GM18505 (cell line): Measurements from ENCODE around the gene CAP2.
"Not testable (repeated sequence)": the region's sequence is repeated elsewhere in the genome, so short reads cannot be mapped to it uniquely, and the experiment has no call there.

Experiments used
- ATAC-seq: cut with Tn5 transposase; IDR thresholded peaks from one replicate; pipeline ENCODE4 v1.9.1; 2021; ENCODE audit not compliant: unreplicated experiment
- POLR2A ChIP-seq: IDR thresholded peaks from 4 replicates; pipeline ENCODE4 v1.6.1; 2011; ENCODE audit warnings: borderline replicate concordance; ENCODE audit not compliant: insufficient read depth, insufficient read length; ENCODE audit errors: extremely low read depth

CAP2 gene

DNA sequence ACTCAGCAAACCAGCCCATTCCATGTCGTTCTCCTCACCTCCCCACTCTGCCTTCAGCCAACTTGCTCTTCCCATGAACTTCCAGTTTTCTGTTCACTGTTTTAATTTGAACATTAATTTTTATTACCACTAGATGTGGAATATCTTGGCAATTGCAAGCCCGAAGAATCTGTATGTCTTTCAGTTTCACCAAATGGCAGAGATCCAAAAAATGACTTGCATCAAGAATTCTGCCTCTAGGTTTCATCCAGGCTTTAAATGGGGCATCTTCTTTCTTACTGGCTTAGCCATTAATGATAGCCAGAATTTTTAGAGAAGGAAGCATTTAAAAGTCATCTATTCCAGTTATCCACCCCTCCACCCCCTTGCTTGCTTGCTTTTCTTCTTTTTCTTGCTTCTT, 39.0 kb downstream of the CAP2 start:
- no peak for TF ChIP-seq POLR2A
- ATAC-seq = no peak

DNA sequence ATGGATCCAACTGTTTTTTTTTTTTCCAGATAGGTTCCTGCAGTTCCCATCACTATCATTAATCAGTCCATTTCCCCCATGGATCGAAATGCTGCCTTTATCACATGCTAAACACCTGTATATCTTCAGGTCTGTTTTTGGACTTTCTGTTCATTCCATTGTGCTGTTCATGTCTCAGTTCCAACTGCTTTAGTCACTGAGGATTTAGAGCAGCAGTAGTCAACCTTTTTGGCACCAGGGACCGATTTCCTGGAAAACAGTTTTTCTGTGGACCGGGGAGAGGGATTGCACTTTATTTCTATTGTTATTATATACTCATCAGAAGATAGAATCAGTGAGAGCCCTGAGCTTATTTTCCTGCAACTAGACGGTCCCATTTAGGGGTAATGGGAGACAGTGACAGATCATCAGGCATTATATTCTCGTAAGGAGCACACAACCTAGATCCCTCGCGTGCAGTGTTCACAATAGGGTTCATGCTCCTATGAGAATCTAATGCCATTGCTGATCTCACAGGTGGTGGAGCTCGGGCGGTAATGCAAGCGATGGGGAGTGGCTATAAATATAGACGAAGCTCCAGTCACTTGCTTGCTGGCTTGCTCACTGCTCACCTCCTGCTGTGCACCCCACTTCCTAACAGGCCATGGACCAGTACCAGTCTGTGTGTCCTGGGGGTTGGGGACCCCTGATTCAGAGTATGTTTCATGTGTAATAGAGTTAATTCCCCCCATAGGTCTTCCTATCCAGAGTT, 46.0 kb downstream of the CAP2 start:
- ATAC-seq = no peak

GRCh38 chr6:17440811-17441210, 47.4 kb downstream of the CAP2 start:
- not testable (repeated sequence) for ATAC-seq

More for the DNA sequence above, 46.0 kb downstream of the CAP2 start:
- TF ChIP-seq POLR2A = no peak

DNA sequence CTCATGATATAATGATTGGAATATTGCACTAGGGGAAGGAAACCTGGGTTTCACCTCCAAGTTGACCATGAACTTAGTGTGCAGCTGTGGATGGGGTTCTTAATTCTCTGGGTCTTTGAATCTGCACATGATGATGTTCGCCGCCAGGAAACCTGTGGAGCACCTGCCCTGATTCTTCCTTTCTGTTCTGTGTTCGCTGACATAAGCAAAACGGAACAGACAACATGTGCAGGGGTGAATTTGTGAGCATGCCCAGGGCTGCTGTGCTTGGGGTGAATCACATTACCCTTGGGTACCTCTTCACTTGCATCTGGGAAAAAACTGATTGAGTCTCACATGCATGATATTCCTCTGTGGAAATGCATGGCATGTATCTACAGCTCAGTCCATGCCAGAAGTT, 48.8 kb downstream of the CAP2 start:
- no peak for ATAC-seq
- no peak for TF ChIP-seq POLR2A

- TF ChIP-seq POLR2A = no peak
- ATAC-seq = no peak
Measured at GRCh38 chr6:17446713-17447112, 53.3 kb downstream of the CAP2 start.

GRCh38 chr6:17448165-17448564, 54.8 kb downstream of the CAP2 start:
- TF ChIP-seq POLR2A = no peak
- ATAC-seq = no peak

DNA sequence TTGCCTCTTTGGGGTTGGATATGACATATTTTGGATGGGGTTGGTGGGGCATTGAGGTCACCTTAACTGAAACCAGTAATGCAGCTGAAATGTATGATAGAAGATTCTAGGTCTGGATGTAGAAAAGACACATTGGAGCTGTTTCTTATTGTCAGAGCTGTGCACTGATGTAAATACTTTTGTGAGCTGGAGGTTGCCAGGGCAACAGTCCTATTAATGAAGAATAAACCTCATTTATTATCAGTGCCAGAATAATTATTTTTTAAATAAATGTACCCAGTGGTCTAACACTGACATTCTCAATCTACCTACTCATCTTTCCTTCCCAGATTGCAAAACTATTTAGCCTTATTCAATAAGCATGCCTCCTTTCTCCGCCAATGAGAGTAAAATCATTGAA, 57.0 kb downstream of the CAP2 start:
- TF ChIP-seq POLR2A = no peak
- ATAC-seq = no peak

GRCh38 chr6:17450832-17451231, 57.4 kb downstream of the CAP2 start:
- TF ChIP-seq POLR2A = no peak
- no peak for ATAC-seq

GRCh38 chr6:17452096-17452495, 58.7 kb downstream of the CAP2 start:
- no peak for ATAC-seq
- no peak for TF ChIP-seq POLR2A

- no peak for ATAC-seq
- no peak for TF ChIP-seq POLR2A
Measured at GRCh38 chr6:17454316-17455005, 61.1 kb downstream of the CAP2 start.

- no peak for TF ChIP-seq POLR2A
- no peak for ATAC-seq
Measured at GRCh38 chr6:17455919-17456318, 62.5 kb downstream of the CAP2 start.

GRCh38 chr6:17456711-17457110, 63.3 kb downstream of the CAP2 start:
- no peak for ATAC-seq
- no peak for TF ChIP-seq POLR2A

DNA sequence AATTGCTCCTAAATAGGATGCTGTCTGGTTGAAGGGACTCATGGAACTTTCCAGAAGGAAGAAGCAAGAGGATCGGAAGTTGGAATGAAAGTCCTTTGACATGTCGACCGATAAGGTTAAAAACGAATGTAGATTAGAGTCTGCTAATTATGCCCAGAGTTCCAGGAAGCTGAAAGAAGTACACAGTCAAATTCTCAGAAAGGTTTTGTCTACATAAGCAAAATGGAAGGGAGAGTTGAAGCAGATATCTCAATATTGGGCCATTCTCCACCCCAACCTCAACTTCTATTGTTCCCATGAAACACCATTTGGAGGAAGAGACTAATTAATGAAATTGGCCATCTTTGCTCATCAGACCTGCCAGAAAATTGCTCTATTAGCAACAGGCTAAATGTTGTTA, 64.0 kb downstream of the CAP2 start:
- no peak for TF ChIP-seq POLR2A
- no peak for ATAC-seq

GRCh38 chr6:17457956-17458355, 64.6 kb downstream of the CAP2 start:
- no peak for ATAC-seq
- TF ChIP-seq POLR2A = no peak
